HG02938 (cell line): ENCODE data around the gene TMBIM6.

Experiments used
- ATAC-seq: cut with Tn5 transposase; IDR thresholded peaks from one replicate; pipeline ENCODE4 v1.9.1; 2021; ENCODE audit warnings: mild to moderate bottlenecking, moderate library complexity; ENCODE audit not compliant: unreplicated experiment

The TMBIM6 gene

GRCh38 chr12:49796606-49797448, 55.5 kb downstream of the TMBIM6 start:
- no peak for ATAC-seq

- ATAC-seq: no peak
Measured at GRCh38 chr12:49797449-49797776, 56.1 kb downstream of the TMBIM6 start.

DNA sequence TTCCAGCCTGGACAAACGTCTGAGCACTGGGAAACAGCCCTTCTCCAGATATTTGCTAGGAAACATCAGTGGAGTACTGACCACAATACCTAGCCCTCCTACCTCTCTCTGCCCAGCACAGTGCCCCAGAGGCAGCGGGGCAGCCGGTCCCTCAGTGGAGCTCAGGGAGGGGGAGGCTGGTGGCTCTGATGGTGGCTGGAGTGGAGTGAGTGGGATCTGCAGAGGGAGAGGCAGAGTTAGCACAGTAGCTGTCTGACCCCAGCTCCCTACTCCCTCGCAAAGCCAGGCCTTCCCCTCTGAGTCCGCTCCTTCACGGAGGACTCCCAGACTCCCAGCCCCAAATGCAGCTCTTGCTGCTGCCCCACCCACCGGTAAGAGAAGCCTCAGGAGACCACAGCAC, 56.9 kb downstream of the TMBIM6 start:
- no peak for ATAC-seq

- no peak for ATAC-seq
Measured at GRCh38 chr12:49798934-49799333, 57.6 kb downstream of the TMBIM6 start.

DNA sequence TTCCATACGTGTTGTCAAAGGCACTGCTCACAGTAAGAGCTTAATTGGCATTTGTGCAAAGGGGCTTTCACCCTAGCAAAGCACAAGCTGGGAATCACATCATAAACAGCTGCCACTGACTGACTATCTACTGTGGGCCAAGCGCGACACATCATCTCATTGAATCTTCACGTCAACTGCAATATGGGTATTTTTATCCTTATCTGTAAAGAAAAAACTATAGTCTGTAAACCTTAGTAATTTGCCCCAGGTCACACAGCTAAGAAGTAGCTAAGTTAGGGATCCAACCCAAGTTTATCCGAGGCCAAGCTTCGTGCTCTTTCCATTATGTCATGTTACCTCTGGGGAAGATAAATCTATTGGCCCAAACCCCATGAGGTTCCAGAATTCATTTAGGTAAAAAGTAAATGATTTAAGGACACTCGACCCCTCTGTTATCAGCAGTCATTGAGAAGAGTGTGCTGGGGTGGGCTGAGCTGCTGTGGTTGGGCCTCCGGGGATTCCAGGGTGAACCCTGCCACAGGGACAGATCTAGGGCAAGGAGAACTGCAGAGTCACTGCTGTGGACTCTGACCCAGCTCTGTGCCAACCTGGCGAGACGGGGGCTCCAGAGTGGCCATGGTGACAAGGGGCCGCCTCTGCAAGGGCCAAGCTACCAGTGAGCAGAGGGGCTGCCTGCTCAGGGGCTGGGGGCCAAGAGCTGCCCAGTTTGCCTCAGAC, 59.2 kb downstream of the TMBIM6 start:
- ATAC-seq: no peak

- ATAC-seq: no peak
Measured at GRCh38 chr12:49801141-49802063, 60.0 kb downstream of the TMBIM6 start.

- ATAC-seq: no peak
Measured at GRCh38 chr12:49803693-49804450, 62.5 kb downstream of the TMBIM6 start.

GRCh38 chr12:49804821-49805220, 63.5 kb downstream of the TMBIM6 start:
- ATAC-seq: no peak

DNA sequence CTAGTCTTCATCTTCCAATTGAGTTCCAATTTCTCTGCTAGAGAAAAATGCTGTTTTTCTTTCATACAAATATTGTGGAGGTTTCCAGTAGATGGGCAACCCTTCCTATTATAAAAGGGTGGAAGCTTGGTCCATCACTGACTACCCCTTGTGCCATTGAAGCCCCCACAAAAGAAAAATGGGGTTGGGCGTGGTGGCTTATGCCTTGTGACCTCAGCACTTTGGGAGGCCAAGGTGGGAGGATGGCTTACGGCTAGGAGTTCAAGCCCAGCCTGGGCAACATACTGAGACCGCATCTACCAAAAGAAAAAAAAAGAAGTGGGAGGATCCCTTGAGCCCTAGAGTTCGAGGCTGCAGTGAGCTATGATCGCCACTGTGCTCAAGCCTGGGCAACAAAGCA, 64.1 kb downstream of the TMBIM6 start:
- no peak for ATAC-seq

DNA sequence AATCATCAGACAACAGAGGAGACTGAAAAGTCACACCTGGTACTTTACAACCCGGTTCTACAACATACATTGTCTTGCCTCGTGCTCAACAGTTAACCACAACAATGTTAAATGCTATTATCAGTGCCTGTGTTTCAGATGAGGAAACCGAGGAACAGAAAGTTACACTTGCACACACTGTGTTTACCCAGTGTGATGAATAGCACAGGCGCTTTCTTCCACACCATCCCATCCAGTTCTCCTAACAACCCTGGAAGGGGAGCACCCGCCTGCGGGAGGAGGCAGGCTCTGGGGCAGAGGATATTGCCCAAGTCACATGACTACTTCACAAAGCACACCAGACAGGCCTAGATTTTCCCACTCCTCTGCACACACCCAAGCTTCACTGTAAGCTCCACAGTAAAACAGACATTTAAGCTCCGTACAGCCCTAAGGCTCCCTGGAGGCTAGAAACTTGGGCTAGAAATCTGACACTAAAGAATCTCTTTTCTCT, 65.0 kb downstream of the TMBIM6 start:
- no peak for ATAC-seq

- no peak for ATAC-seq
Measured at GRCh38 chr12:49806877-49807276, 65.5 kb downstream of the TMBIM6 start.

- no peak for ATAC-seq
Measured at GRCh38 chr12:49807991-49808580, 66.7 kb downstream of the TMBIM6 start.

GRCh38 chr12:49808686-49809380, 67.5 kb downstream of the TMBIM6 start:
- no peak for ATAC-seq

- no peak for ATAC-seq
Measured at GRCh38 chr12:49809381-49809905, 68.1 kb downstream of the TMBIM6 start.

DNA sequence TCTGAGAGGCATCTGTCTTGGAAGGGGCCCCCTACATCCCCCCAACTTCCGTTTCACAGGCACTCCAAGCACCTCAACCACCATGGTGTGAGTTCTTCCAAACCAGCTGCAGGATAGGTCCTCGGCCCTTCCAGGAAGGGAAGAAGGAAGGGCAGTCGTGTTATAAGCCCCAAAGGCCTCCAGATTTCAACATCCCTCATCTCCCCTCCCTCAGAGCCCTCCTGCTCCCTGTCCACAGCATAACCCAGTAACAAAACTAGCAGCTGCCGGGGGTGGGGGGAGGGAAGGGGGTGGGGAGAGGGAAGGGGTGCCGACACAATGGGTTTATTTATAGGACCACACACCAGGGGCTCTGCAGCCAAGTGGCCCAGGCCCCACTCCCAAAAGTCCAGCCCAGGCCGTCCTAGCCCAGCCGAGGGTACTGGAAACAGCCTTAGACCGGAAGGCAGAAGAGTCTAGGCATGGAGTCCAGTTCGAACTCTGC, 68.6 kb downstream of the TMBIM6 start:
- ATAC-seq: no peak

- ATAC-seq: no peak
Measured at GRCh38 chr12:49811136-49811535, 69.8 kb downstream of the TMBIM6 start.

- ATAC-seq: no peak
Measured at GRCh38 chr12:49811961-49812401, 70.6 kb downstream of the TMBIM6 start.

DNA sequence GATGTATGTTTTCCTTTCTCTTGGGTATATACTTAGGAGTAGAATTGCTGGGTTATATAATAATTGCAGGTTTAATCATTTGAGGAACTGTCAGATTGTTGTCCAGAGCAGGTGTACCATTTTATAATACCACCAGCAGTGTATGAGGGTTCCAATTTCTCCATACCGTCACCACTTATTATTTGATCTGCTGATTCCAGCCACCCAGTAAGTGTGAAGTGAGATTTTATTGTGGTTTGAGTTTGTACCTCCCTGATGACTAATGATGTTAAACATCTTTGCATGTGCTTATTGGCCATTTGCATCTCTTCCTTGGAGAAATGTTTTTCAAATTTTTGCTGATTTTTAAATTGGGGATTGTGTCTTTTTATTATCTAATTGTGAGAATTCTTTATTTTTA, 71.8 kb downstream of the TMBIM6 start:
- ATAC-seq: no peak
